LHCN-M2 (cell line): ENCODE data around the gene AMACR. TPM values are rescaled to one million over a fixed set of nuclear protein-coding genes. Genes with fewer than 3 reads are reported as not detected.
A peak's percentile ranks its signal among the peaks of the same experiment; 100 is the strongest.
"Not testable (repeated sequence)": the region's sequence is repeated elsewhere in the genome, so short reads cannot be mapped to it uniquely, and the experiment has no call there.

Source experiments
- DNase-seq: peaks from one replicate; pipeline ENCODE4 v3.0.0-alpha.2; 2012; ENCODE audit warnings: low read depth
- total RNA-seq: library from RNA; depleted of rRNA; stranded (reverse); fragments of >200 nt; gene quantifications from 2 replicates; pipeline ENCODE4 v1.2.3, GENCODE V29; 2014

AMACR gene
- total RNA-seq, 1 experiment from 2014 or later: 18.3 TPM

DNA sequence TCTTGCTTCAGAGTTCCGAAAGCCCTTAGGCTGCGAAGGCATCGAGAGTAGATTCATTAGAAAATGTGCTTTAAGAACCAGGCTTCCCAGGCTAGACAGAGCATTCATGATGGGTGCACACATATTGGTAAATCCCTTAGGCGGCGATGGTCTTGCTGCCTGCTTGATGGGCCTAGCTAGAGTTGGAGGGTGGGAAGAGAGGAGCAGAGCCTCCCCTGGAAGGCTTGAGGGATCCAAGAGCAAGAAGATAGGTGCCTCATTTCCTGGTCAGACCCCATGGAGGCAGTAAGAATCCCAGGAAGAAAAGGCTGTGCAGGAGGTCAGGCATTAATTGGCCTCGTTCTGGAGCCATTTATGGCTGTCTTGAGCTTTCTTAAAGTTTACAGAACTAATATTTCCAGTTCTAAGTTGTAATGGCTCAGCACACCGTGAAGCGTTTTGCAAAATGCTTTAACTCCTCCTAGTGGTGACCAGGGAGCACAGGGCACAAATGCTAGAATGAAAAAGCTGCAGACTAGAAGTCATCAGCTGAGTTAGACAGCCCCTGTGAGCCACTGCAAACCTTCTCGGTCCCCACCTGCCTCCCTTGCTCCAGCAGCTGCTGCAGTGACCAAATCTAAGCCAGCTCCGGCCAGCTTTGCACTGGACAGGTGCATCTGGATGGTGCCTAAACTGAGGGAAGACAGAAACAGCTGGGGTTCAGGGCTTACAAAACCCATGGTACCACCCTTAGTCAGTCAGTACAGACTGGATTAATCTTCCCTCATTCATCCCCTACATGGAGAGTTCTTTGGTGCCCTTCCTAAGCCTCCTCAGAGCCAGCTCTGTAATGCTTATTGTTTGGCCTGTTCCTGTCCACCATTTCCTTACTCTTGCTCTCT is 38.0 kb downstream of the AMACR start:
- peak; percentile 60 for DNase-seq

- no peak for DNase-seq
These were observed 39.4 kb downstream of the AMACR start for GRCh38 chr5:33968211-33969005.

DNA sequence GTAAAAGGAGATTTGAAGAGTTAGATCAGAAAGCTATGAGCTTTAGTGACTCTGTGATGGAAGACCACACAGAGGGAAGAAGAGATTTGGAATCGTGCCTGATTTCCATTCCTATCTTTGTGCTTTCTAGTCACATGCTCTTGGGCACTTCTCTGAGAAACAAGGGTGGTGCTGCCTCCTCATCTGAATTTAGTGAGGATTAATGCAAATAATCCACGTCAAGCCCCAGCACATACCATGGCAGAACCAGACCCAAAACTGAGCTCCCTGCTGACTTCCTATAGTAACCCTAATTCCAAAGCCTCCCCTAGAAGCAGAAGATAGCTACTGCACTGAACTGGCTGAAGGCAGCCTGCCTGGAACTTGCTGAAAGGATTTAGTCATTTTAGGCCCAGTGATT is 41.0 kb downstream of the AMACR start:
- DNase-seq: no peak

- DNase-seq: no peak
These were observed 43.6 kb downstream of the AMACR start for GRCh38 chr5:33964132-33964700.

DNA sequence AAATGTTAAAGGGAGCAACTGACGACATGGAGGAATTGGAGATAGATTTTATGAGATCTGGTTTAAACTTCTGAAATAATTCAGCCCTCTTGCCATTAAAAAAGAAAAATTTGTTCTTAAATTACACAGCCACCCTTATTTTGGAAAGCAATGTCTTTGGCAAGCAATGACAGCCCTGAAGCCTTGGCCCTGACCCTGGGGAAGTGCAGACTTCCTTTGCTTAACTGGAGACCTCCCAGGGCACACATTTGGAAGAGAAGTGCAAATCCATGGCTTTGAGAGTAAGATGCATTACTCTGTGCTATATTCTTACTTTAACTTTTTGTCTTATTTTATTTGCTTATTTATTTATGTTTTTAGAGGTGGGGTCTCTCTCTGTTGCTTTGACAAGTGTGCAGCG is 49.7 kb downstream of the AMACR start:
- no peak for DNase-seq

DNA sequence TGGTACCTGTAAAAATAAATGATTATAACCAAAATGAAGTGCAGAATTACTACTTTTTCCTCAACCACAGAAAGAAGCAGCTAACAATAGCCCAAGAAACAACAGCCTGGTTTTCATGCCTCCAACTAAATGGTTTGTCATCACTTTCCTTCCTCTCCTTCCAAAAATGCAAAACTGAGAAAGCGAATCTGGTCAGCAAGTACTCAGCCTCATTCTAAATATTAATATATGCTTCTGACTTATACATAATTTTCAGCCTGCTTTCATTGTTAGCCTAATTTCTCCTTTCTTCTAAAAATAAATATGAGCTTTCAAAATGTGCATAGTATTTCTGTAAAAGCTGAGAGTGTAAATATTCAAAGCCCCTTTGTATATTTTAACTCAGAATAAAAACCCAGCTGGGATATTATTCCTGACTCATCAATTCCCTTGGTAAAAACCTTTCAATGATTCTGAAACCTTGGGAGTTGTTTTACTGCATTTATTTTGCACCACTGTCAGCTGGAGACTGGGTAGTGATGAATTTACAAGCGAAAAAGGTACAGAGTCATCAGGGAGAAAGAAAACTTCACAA is 50.2 kb downstream of the AMACR start:
- DNase-seq: no peak

DNA sequence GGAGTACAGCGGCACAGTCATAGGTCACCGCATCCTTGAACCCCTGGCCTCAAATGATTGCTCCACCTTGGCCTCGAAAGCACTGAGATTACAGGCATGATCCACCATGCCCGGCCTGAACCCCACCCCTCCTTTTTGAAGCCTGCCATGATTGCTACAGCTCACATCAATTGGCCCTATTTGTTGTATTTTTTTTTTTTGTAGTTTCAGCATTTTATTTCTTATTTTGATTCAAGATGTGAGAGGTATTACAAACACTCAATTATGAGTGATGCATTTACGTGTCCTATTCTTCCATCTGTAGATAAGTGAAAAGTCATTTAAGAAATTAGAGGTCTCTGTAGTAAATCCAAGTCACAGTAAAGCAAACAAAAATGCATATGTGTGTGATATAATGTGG is 55.7 kb downstream of the AMACR start:
- not testable (repeated sequence) for DNase-seq

GRCh38 chr5:33944543-33945132 is 63.2 kb downstream of the AMACR start:
- DNase-seq: no peak

- no peak for DNase-seq
These were observed 66.8 kb downstream of the AMACR start for GRCh38 chr5:33941090-33941489.

DNA sequence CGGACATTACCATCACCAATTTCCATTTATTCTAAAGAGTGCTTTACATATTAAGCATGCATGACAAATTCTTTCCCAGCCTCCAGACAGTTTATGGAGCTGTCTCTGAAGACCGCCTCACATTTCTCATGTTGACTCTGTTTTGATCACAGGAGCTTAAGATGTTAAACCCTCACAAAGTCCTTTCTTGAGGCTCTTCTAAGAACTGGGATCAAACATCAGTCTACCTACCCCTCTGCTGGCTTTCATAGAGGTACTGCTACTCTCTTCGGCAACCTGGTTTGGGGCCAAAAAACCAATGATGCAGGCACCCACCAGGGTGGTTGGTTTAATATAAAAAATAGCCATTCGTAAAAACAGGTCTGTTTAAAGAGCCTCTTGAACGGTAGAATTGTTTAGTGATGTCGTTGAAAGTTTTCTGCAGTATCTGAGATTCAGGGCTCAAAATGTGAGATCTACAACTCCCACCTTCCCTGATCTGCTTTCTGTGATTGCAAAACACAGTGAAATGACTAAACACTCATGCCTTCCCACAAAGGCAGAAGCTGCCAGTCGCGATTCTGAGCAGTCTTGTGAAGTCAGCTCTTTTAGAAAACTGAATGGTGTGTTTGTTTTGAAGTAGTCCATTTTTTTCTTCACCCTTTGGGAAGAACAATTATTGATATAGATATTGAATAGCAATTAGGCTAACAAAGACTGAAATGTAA is 68.1 kb downstream of the AMACR start:
- DNase-seq: peak; percentile 21

- DNase-seq: no peak
These were observed 69.0 kb downstream of the AMACR start for GRCh38 chr5:33938881-33939280.

DNA sequence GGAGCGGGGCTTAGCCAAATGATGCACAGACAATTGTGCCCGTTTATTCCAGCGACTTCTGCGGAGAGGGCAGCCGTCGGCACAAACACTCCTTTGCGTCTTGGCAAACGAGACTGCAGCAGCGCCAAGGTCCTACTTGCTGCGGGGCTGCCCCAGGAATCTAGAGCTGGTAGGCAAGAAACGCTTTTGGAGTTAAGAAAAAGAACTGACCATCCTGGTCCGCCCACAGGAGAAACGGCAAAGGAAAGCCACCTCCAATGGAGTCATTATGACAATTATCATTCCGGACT is 69.4 kb downstream of the AMACR start:
- DNase-seq: no peak

DNA sequence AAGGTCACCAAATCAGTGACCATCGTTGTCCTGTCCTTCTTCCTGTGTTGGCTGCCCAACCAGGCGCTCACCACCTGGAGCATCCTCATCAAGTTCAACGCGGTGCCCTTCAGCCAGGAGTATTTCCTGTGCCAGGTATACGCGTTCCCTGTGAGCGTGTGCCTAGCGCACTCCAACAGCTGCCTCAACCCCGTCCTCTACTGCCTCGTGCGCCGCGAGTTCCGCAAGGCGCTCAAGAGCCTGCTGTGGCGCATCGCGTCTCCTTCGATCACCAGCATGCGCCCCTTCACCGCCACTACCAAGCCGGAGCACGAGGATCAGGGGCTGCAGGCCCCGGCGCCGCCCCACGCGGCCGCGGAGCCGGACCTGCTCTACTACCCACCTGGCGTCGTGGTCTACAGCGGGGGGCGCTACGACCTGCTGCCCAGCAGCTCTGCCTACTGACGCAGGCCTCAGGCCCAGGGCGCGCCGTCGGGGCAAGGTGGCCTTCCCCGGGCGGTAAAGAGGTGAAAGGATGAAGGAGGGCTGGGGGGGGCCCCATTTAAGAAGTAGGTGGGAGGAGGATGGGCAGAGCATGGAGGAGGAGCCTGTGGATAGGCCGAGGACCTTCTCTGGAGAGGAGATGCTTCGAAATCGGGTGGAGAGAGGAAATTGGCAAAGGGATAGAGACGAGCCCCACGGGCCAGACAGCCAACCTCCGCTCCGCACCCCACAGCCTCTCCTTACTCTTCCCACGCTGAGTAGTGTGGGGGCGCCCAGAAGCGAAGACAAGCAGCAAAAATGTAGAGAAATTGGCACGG is 69.9 kb downstream of the AMACR start:
- no peak for DNase-seq

DNA sequence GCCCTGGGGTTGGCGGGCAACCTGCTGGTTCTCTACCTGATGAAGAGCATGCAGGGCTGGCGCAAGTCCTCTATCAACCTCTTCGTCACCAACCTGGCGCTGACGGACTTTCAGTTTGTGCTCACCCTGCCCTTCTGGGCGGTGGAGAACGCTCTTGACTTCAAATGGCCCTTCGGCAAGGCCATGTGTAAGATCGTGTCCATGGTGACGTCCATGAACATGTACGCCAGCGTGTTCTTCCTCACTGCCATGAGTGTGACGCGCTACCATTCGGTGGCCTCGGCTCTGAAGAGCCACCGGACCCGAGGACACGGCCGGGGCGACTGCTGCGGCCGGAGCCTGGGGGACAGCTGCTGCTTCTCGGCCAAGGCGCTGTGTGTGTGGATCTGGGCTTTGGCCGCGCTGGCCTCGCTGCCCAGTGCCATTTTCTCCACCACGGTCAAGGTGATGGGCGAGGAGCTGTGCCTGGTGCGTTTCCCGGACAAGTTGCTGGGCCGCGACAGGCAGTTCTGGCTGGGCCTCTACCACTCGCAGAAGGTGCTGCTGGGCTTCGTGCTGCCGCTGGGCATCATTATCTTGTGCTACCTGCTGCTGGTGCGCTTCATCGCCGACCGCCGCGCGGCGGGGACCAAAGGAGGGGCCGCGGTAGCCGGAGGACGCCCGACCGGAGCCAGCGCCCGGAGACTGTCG is 70.7 kb downstream of the AMACR start:
- DNase-seq: no peak

DNA sequence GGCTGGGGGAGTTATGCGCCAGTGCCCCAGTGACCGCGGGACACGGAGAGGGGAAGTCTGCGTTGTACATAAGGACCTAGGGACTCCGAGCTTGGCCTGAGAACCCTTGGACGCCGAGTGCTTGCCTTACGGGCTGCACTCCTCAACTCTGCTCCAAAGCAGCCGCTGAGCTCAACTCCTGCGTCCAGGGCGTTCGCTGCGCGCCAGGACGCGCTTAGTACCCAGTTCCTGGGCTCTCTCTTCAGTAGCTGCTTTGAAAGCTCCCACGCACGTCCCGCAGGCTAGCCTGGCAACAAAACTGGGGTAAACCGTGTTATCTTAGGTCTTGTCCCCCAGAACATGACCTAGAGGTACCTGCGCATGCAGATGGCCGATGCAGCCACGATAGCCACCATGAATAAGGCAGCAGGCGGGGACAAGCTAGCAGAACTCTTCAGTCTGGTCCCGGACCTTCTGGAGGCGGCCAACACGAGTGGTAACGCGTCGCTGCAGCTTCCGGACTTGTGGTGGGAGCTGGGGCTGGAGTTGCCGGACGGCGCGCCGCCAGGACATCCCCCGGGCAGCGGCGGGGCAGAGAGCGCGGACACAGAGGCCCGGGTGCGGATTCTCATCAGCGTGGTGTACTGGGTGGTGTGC is 71.4 kb downstream of the AMACR start, which contains the start of gene RXFP3:
TSS of gene RXFP3 (plus strand) at position 6 of the 636 bp plus-strand sequence. CDS start at position 361, 355 bp downstream.
- no peak for DNase-seq
